Measurements from ENCODE around the gene PRR19. TPM values are rescaled to one million over a fixed set of nuclear protein-coding genes. Genes with fewer than 3 reads are reported as not detected.
"Not testable (repeated sequence)": the region's sequence is repeated elsewhere in the genome, so short reads cannot be mapped to it uniquely, and the experiment has no call there.

The PRR19 gene
- total and polyA plus RNA-seq, 8 donors = 0.68 to 0.98 TPM; not detected in 6

DNA sequence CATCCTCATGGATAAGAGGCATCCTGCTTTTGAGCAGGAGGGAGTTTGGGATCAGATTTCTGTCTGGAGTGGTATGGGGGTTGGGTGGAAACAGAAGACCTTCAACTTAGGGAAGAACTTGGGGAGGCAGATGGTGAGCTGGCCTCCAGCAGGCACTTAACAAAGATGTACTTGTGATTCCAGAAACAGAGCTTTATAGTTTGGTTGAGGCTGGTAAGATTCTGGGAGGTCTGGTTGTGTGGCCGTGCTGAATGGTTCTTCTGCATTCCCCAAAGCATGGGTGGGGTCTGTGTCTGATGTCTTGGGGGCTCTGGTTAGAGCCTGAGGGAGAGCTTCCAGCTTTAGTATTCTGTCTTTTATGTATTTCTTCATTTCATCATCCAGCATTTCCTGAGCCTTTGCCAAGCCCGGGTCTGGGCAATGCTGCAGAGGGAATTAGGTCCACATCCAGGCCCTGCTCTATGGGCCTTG lies 28.3 kb downstream of the PRR19 start:
- Histone ChIP-seq H3K4me3 (no peak overlapping the region), H3K27ac (no peak overlapping the region), H3K9me3 (no peaks in the 10 kb centered on the region), H3K27me3 (no peaks in the 10 kb centered on the region), H3K36me3 (peaks cover 0 to 19% (median 10%) of the 10 kb centered on the region in 4 donors), H3K4me1 (peaks cover 12 to 40% (median 22%) of the 10 kb centered on the region in 4 donors)
- DNase-seq = peak in 1 of 2 donors; percentile 62
- 58 to 76% (median 62%) methylated on average over 2 of the region's 2 CpGs for WGBS, 5 donors
- TF ChIP-seq POLR2A (IDR thresholded peaks at IDR 0.05) (no peak), POLR2AphosphoS5 (IDR thresholded peaks at IDR 0.05) (no peak), EP300 (IDR thresholded peaks at IDR 0.05) (no peak)
- TF ChIP-seq, protein P1, sequence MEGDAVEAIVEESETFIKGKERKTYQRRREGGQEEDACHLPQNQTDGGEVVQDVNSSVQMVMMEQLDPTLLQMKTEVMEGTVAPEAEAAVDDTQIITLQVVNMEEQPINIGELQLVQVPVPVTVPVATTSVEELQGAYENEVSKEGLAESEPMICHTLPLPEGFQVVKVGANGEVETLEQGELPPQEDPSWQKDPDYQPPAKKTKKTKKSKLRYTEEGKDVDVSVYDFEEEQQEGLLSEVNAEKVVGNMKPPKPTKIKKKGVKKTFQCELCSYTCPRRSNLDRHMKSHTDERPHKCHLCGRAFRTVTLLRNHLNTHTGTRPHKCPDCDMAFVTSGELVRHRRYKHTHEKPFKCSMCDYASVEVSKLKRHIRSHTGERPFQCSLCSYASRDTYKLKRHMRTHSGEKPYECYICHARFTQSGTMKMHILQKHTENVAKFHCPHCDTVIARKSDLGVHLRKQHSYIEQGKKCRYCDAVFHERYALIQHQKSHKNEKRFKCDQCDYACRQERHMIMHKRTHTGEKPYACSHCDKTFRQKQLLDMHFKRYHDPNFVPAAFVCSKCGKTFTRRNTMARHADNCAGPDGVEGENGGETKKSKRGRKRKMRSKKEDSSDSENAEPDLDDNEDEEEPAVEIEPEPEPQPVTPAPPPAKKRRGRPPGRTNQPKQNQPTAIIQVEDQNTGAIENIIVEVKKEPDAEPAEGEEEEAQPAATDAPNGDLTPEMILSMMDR (IDR thresholded peaks at IDR 0.05) = no peak
- intact Hi-C loops (cut with DNase I; ENCODE audit: low total_unique reads) = no loop called here

DNA sequence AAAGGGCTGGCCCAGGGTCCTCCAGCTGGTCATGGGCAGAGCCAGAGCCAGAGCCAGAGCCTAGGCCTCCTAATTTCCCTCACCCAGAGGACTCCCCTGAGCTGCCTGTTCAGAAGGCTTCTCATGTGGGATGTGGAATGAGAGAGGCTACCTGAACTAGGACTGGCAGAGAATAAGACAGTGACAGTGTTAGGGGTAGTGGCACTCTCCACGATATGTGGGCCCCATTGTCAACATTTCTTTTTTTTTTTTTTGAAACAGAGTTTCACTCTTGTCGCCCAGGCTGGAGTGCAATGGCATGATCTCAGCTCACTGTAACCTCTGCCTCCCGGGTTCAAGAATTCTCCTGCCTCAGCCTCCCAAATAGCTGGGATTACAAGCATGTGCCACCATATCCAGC lies 29.4 kb downstream of the PRR19 start:
- H3K27me3 ChIP-seq; H3K4me3 ChIP-seq; H3K27ac ChIP-seq; intact Hi-C loops (cut with DNase I; ENCODE audit: low total_unique reads); H3K9me3 ChIP-seq; DNase-seq: not testable (repeated sequence)
- Histone ChIP-seq H3K4me1 (peaks cover 6 to 34% (median 18%) of the 10 kb centered on the region in 4 donors), H3K36me3 (peaks cover 7 to 29% (median 19%) of the 10 kb centered on the region in 4 donors)
- WGBS, 5 donors = 82 to 94% (median 85%) methylated on average over 3 of the region's 3 CpGs

DNA sequence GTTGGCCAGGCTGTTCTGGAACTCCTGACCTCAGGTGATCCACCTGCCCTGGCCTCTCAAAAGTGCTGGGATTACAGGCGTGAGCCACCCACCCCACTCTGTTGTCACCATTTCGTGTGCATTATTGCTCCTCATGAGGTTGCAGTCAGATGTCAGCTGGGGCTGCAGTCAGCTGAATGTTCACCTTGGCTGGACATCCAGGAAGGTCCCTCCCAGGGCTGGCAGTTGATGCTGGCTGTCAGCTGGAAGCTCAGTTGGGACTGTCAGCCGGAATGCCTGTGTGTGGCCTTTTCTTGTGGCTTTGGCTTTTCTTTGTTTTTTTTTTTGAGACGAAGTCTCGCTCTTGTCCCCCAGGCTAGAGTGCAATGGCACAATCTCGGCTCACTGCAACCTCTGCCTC lies 30.1 kb downstream of the PRR19 start:
- Histone ChIP-seq H3K4me1 (peaks cover 0 to 27% (median 10%) of the 10 kb centered on the region in 4 donors), H3K27ac (no peak overlapping the region), H3K4me3 (no peak overlapping the region), H3K36me3 (peaks cover 12 to 37% (median 26%) of the 10 kb centered on the region in 4 donors), H3K9me3 (no peaks in the 10 kb centered on the region), H3K27me3 (no peaks in the 10 kb centered on the region)
- 89 to 95% (median 94%) methylated on average over 6 of the region's 6 CpGs for WGBS, 5 donors
- intact Hi-C loops (cut with DNase I; ENCODE audit: low total_unique reads) = no loop called here
- no peak for DNase-seq
- TF ChIP-seq POLR2A (IDR thresholded peaks at IDR 0.05) (no peak), POLR2AphosphoS5 (IDR thresholded peaks at IDR 0.05) (no peak), EP300 (IDR thresholded peaks at IDR 0.05) (no peak)
- TF ChIP-seq, protein P1 (IDR thresholded peaks at IDR 0.05) = no peak

DNA sequence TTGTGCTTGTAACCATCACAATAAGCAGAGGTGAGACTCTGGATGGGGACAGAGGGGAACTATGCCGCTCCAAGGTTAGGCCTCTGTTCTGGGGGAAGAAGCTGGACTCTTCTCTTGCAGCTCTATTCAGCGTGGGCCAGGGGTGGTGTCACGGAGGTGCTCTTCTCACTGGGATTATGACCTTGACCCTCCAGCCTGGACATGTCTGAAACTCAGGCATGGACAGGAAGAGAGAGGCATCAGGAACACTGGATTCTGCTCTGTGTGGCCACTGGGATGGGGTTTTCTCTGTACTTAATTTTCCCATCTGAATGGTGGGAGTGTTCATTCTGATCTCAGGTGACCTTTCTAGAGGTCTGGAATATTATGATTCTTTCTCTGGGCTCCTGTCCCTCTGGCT lies 31.1 kb downstream of the PRR19 start:
- WGBS, 5 donors = 74 to 98% (median 92%) methylated on average over 3 of the region's 3 CpGs
- Histone ChIP-seq H3K9me3 (no peaks in the 10 kb centered on the region), H3K4me1 (peaks cover 0 to 17% (median 2%) of the 10 kb centered on the region in 4 donors), H3K4me3 (no peak overlapping the region), H3K27me3 (no peaks in the 10 kb centered on the region), H3K27ac (no peak overlapping the region), H3K36me3 (peaks cover 12 to 46% (median 34%) of the 10 kb centered on the region in 4 donors)
- no peak for TF ChIP-seq EP300 (IDR thresholded peaks at IDR 0.05)
- TF ChIP-seq POLR2A (IDR thresholded peaks at IDR 0.05) = no peak
- no peak for TF ChIP-seq POLR2AphosphoS5 (IDR thresholded peaks at IDR 0.05)
- TF ChIP-seq, protein P1 (IDR thresholded peaks at IDR 0.05) = no peak
- DNase-seq = no peak
- intact Hi-C loops (cut with DNase I; ENCODE audit: low total_unique reads) = no loop called here

DNA sequence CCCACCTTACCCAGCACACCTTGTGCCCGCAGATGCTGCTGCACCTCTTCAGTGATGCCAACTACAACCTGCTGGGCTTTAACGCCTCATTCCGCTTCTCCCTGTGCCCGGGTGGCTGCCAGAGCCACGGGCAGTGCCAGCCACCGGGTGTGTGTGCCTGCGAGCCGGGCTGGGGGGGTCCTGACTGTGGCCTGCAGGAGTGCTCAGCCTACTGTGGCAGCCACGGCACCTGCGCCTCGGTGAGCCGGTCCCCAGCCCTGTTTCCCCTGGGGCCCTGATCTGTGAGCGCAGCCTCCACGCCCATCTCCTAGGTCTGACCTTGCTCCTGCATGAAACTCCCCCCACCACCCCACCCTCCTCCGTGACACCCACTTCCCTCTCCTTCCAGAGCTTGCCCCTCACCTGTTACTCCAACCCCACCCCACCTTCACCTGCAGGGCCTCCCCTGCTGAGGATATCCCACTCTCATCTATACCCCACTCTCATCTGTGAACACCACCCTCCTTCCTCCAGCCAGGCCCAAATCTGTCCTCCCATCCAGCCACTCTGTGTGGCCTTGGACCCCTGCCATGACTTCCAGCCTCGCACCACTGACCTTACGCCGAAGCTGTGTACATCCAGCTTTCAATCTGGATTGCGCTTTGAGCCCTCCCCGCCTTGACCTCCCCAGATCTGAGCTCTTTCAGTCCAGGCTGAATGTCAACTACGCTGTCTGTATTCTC lies 32.2 kb downstream of the PRR19 start:
- Histone ChIP-seq H3K4me3 (no peak overlapping the region), H3K9me3 (no peaks in the 10 kb centered on the region), H3K27ac (no peak overlapping the region), H3K36me3 (peaks cover 12 to 49% (median 40%) of the 10 kb centered on the region in 4 donors), H3K4me1 (peaks cover 0 to 6% (median 0%) of the 10 kb centered on the region in 4 donors), H3K27me3 (no peaks in the 10 kb centered on the region)
- WGBS, 5 donors = 82 to 91% (median 88%) methylated on average over 8 to 21 of the region's 21 CpGs
- no peak for TF ChIP-seq POLR2A (IDR thresholded peaks at IDR 0.05)
- TF ChIP-seq EP300 (IDR thresholded peaks at IDR 0.05) = no peak
- no peak for TF ChIP-seq POLR2AphosphoS5 (IDR thresholded peaks at IDR 0.05)
- TF ChIP-seq, protein P1 (IDR thresholded peaks at IDR 0.05) = no peak
- DNase-seq = no peak
- intact Hi-C loops (cut with DNase I; ENCODE audit: low total_unique reads) = no loop called here

All from stomach (tissue), 9 donors.